Measurements from ENCODE around the gene TM7SF2.
A peak's percentile ranks its signal among the peaks of the same experiment; 100 is the strongest.

Gene TM7SF2

DNA sequence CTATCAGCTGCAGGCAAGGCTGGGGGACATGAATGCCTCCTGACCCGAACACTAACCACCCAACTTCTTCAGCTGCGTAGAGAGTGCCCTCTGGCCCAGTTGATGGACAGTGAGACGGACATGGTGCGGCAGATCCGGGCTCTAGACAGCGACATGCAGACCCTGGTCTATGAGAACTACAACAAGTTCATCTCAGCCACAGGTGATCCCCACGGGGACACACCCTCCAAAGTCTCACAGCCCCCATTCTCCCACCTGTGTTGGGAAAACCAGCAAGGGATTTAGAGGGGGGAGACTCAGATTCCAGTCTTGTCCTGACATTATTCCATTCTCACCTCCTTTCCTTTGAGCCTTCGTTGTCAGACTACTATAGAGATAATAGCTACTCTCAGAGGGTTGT lies 14.7 kb upstream of the TM7SF2 start:
- DNase-seq (ENCODE audit: low read depth) = no peak
- no peak for TF ChIP-seq CTCF (conservative IDR thresholded peaks at IDR 0.05; ENCODE audit: control insufficient read depth, insufficient read depth, low read depth, low read length)
- H3K4me3 ChIP-seq (ENCODE audit: control insufficient read depth, low read depth, low read length) = peak overlapping the region; percentile 71

GRCh38 chr11:65100674-65101350 lies 10.9 kb upstream of the TM7SF2 start:
- DNase-seq (ENCODE audit: low read depth) = peak; percentile 30
- peak; percentile 6 for TF ChIP-seq CTCF (conservative IDR thresholded peaks at IDR 0.05; ENCODE audit: control insufficient read depth, insufficient read depth, low read depth, low read length)

DNA sequence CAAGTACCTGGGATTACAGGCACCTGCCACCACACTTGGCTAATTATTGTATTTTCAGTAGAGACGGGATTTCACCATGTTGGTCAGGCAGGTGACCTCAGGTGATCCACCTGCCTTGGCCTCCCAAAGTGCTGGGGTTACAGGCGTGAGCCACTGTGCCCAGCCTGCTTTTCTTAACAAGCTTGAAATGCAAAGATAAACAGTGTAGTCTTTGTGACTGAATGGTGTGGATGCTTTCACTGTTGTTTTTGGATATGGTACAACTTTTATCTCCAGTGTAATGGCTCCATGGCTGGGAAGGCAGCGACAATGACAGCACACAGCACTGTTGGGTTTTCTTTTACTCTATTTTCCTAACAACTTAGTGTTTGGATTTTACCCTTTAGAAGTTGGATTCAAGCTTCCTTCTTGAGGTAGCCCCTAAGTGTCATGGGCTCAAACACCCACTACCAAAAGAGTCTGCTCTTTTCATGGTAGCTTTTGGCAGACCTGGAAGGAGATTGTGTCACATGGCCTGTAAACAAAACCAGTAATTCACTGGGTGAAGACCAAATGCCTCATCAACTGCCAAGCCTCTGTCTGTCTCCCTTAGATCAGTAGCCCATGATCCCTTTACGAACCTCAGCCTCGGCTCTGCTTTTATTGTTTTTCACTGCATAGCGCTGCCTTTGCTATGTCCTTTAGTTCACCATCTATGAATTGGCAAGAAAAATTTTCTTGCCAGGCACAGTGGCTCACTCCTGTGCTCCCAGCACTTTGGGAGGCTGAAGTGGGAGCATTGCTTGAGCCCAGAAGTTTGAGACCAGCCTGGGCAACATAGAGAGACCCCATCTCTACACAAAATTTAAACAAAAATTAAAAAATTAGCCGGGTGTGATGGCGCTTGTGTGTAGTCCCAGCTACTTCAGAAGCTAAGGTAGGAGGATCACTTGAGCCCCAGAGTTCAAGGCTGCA lies 9.3 kb upstream of the TM7SF2 start:
- DNase-seq (ENCODE audit: low read depth) = no peak
- TF ChIP-seq CTCF (conservative IDR thresholded peaks at IDR 0.05; ENCODE audit: control insufficient read depth, insufficient read depth, low read depth, low read length) = no peak
- H3K4me3 ChIP-seq (ENCODE audit: control insufficient read depth, low read depth, low read length) = no peak overlapping the region

More at GRCh38 chr11:65100674-65101350, 10.9 kb upstream of the TM7SF2 start:
- no peak overlapping the region for H3K4me3 ChIP-seq (ENCODE audit: control insufficient read depth, low read depth, low read length)

GRCh38 chr11:65103476-65103875 lies 8.2 kb upstream of the TM7SF2 start:
- no peak for DNase-seq (ENCODE audit: low read depth)
- no peak overlapping the region for H3K4me3 ChIP-seq (ENCODE audit: control insufficient read depth, low read depth, low read length)
- no peak for TF ChIP-seq CTCF (conservative IDR thresholded peaks at IDR 0.05; ENCODE audit: control insufficient read depth, insufficient read depth, low read depth, low read length)

- no peak for TF ChIP-seq CTCF (conservative IDR thresholded peaks at IDR 0.05; ENCODE audit: control insufficient read depth, insufficient read depth, low read depth, low read length)
- no peak overlapping the region for H3K4me3 ChIP-seq (ENCODE audit: control insufficient read depth, low read depth, low read length)
- DNase-seq (ENCODE audit: low read depth) = no peak
These were observed 7.0 kb upstream of the TM7SF2 start for GRCh38 chr11:65104628-65105027.

- TF ChIP-seq CTCF (conservative IDR thresholded peaks at IDR 0.05; ENCODE audit: control insufficient read depth, insufficient read depth, low read depth, low read length) = no peak
- H3K4me3 ChIP-seq (ENCODE audit: control insufficient read depth, low read depth, low read length) = no peak overlapping the region
- DNase-seq (ENCODE audit: low read depth) = no peak
These were observed 4.6 kb upstream of the TM7SF2 start for GRCh38 chr11:65107078-65107477.
